HG03039 (cell line): ENCODE data around the gene BRF1.
"Not testable (repeated sequence)": the region's sequence is repeated elsewhere in the genome, so short reads cannot be mapped to it uniquely, and the experiment has no call there.

Experiments used
- ATAC-seq: cut with Tn5 transposase; IDR thresholded peaks from one replicate; pipeline ENCODE4 v1.9.1; 2021; ENCODE audit warnings: mild to moderate bottlenecking, moderate library complexity; ENCODE audit not compliant: unreplicated experiment

The BRF1 gene

DNA sequence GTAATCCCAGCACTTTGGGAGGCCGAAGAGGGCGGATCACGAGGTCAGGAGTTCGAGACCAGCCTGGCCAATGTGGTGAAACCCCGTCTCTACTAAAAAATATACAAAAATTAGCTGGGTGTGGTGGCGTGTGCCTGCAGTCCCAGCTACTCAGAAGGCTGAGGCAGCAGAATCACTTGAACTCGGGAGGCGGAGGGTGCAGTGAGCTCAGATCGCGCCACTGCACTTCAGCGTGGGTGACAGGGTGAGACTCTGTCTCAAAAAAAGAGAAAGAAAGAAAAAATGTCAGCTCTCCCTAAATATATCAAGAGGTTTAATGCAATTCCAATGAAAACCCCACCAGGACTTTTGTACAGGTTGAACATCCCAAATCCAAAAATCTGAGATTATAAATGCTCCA is 3.5 kb downstream of the BRF1 start:
- not testable (repeated sequence) for ATAC-seq

DNA sequence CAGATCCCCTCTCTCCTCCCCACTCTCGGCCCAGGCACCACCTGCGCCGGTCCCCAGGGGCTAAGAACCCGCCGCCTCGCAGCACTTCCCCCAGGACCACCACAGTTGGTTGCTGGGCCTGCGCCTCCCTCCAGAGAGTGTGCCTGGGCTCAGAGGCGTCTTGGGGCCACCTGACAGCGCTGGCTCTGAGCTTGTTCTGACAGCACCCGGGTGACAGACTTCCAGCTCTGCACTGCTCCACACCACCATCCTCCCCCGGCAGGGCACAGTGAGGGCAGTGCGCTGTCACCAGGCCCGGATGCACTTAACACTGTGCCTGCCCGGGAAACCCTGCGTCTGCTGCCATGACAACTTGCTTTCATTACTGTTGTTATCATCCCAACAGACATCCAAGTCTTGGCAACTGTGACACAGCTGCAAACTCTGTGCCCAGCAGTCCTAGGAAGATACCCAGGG is 6.6 kb downstream of the BRF1 start:
- ATAC-seq = no peak

DNA sequence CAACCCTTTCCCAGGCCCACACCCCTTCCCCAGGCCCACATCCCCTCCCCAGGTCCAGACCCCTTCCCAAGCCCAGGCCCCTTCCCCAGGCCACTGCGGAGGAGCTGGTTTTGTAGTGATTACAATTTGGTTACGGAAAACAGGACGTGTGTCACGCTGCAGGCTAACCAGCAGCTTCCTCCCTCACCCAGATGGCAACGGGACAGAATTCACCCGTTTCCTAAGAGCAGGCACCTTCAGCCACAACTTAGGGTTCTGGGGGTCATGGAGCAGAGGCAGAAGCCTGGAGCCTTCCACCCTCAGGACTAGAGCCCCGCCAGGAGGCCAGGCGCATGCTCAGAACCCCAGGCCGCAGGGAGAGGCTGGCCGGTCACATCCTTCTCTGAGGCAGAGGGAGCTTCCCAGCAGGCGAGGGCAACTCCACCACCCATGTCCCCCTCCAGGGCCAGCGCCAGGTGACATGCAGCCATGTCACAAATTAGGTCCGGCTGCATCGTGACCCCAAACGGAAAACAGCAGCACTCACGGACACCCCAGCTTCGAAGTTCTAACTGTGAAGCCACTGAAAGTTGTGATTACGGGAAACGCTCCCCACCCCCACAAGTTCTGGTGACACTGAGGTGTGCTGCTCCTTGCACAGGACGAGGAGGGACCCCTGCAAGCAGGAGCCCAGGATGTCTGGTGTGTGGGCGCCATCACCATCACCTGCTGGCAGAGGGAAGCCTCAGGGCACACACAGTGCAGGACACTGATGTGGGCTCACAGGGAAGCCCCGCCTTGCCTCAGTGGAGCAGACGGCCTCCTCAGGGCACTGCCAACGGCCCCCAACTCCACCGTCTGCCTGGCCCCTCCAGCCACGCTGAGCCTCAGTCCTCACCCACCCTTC is 7.7 kb downstream of the BRF1 start:
- no peak for ATAC-seq

DNA sequence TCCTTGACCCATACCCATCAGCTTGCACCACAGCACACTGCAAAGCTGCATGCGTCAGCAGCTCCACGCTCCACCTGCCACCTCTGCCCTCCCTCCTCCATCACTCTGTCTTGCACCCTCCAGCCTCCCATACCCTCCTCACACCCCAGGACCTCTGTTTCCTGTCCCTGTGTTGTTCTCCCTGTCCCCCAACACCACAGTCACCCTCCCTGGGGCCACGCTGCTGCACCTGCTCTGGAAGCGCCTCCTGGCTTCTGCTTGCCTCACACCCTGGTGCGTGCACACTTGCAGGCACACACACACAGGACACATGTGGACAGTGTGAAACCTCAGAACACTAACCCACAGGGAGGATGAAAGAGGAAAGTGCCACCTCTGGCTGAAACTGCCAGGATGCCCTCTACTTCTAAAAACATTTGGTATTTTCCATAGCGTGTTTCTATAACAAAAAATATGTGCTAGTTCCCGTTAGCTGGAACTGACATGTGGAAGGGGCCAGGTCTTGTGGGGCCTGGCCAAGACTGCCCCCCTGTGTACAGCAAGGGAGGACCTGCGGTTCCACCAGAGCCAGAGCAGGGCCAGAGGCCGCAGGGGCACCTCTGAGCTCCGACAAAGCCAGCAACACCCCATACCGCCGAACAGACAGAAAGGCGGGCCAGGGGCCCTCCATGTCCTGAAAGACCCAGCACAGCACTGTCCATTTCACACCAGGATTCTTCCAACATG is 10.0 kb downstream of the BRF1 start:
- no peak for ATAC-seq

DNA sequence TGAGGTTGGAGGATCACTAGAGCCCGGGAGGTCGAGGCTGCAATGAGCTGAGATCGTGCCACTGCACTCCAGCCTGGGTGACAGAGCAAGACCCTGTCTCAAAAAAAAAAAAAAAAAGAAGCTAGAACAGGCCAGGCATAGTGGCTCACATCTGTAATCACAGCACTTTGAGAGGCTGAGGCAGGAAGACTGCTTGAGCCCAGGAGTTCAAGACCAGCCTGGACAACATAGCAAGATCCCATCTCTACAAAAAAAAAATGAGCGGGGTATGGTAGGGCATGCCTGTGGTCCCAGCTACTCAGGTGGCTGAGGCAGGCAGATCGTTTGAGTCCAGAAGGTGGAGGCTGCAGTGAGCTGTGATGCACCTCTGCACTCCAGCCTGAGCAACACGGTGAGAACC is 11.9 kb downstream of the BRF1 start:
- not testable (repeated sequence) for ATAC-seq

DNA sequence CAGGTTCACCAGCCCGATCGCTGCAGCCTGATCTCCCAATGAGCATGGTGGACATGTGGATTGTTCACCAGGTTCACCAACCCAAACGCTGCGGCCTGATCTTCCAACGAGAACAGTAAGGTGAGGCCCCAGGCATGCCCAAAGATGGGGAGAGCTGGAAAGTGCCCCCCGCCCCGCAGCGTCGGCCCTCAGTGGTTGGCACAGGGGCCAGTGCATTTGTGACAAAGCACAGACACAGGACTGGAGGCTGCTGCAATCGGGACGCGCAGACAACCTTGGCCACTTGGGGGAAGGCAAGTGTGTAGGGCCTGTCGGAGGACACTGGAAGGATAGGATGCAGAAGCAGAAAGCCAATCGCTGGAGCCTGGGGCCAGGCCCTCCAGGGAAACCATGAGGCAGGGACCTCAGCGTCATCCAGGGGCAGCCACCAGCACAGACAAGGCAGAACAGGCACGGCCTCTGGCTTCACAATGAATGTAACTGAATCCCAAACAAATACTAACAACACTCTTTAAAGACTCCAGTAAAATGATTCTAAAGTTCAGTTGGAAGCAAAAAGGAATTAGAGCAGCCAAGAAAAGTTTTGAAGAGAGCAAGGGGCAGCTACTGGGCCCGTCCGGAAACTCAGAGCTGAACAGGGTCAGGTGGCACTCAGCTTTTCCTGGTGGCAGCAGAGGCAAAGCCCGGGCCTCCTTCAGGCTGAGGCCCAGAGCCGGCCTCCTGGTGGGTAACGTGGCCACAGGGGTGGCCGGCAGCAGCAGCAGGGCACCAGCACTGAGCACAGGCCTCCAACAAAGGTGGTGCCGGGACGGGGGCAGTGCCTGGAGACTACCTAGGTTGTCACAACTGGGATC is 13.3 kb downstream of the BRF1 start:
- ATAC-seq = no peak

DNA sequence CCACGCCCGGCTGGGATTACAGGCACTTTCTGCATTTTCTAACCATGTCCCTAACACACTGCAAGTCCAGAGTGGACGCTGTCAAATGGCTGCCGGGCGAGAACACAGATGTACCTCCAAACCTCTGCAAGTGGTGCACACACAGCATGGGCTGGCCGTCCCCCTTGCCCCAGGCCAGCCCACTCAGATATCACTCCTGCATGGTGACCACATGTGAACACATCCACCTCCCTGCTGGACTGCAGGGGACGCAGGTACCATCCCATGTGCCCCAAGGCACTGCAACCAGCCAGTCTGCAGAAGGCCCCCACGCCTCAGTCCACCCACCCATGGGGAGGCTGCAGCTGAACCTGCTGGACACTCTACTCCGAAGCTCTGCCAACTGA is 14.0 kb downstream of the BRF1 start:
- no peak for ATAC-seq

DNA sequence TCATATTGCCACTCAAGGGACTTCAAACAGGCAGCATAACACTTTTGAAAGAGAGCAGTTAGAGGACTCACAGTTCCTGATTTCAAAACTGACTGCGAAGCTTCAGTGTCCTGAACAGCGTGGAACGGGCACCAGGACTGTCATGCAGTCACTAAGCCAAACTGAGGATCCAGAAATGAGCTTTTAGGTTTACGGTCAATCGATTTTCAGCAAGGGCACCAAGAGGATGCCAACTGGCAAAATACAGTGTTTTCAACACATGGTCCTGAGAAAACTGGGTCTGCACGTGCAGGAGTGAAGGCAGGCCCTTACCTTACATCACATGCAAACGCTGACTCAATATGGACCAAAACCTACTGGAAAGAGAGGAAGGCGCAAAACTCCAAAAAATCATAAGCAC is 15.6 kb downstream of the BRF1 start:
- ATAC-seq = no peak

DNA sequence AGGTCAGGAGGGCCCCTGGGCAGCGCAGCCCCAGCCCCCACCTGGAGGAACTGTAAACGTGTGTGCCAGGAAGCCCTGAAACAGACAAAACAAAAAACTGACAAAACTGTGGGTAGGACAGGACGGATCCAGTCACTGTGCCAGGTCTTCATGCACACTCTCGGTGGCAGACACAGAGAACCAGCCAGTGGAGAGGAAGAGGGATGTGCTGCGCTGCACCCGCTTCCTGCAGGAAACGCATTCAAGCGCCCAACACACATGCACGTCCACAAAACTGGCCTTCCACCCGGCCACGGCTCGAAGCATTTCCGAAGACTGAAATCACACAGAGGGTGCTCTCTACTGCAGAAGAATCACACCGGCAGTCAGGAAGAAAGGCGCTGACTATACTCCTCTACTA is 16.9 kb downstream of the BRF1 start:
- no peak for ATAC-seq

DNA sequence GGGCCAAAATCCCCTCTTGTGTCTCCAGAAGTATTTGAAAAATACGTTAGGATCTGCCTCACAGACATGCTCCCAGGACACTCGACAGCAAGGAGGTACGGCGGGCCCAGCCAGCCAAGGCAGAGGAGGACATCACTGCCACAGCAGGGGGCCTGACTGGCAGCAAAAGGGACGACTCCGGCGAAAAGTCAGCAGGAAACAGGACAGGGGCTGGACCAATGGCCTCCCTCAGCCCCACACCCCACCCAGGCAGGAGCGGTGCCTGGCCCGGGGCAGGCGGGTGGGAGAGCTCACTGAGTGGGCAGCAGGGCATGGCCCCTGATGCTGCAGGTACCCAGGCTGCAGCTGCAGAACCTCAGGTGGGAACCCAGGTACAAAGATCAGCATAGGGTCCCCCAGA is 17.8 kb downstream of the BRF1 start:
- ATAC-seq = no peak

DNA sequence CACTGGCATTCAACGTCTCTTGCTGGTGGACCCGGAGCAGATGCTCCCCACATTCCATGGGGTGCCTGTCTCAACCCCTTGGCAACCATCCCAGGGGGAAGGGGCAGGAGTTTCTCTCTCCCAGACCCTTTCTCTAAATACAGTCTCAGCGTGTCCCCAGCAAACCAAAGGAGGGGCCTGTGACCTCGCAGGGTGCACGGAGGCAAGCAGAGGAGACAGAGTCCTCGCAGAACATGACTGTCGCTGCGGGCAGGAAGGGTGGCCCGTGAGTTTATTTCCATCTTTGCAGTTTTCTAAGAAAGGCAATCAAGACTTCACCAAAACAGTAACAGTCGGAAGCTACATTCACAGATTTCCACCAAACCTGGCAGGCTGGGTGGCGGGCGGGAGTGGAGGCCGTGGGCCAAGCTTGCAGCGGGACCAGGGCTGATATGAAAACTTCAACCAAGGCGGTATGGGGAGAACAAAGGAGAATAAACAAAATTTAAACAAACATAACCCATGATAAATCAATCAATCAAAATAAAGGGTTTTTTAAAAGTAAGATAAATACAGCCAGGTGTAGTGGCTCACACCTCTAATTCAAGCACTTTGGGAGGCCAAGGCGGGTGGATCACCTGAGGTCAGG is 18.6 kb downstream of the BRF1 start:
- no peak for ATAC-seq

DNA sequence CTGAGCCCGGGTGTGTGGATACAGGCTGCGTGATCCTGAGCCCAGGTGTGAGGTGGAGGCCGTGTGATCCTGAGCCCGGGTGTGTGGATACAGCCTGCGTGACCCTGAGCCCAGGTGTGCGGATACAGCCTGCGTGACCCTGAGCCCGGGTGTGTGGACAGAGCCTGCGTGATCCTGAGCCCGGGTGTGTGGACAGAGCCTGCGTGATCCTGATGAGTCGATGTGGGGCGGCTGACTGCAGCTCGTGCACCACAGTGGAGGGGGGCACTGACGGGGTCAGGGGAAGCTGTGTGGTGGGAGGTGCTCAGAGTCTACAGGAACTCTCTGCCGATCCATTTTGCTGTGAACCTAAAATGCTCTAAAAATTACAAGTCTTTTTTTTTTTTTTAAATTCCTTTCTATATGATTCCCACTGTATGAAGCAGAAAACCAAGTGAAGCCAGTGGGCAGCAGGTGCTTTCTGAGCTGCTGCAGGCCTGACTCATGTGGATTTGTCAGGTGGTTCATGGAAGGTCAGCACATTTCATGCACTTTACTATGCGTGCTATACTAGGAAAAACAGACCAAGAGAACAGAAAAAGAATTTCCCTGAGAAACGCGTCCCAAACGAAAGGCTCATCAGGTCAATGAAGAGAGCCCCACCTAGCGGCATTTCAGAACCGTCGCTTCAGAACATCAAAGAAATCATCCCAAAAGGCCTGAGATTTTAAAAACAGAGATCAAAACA is 19.3 kb downstream of the BRF1 start:
- ATAC-seq = no peak

DNA sequence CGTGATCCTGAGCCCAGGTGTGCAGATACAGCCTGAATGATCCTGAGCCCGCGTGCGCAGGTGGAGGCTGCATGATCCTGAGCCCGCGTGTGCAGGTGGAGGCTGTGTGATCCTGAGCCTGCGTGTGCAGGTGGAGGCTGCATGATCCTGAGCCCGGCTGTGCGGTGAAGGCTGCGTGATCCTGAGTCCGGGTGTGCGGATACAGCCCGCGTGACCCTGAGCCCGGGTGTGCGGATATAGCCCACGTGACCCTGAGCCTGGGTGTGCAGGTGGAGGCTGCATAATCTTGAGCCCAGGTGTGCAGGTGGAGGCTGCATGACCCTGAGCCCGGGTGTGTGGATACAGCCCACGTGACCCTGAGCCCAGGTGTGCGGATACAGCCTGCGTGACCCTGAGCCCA is 20.3 kb downstream of the BRF1 start:
- ATAC-seq = no peak

DNA sequence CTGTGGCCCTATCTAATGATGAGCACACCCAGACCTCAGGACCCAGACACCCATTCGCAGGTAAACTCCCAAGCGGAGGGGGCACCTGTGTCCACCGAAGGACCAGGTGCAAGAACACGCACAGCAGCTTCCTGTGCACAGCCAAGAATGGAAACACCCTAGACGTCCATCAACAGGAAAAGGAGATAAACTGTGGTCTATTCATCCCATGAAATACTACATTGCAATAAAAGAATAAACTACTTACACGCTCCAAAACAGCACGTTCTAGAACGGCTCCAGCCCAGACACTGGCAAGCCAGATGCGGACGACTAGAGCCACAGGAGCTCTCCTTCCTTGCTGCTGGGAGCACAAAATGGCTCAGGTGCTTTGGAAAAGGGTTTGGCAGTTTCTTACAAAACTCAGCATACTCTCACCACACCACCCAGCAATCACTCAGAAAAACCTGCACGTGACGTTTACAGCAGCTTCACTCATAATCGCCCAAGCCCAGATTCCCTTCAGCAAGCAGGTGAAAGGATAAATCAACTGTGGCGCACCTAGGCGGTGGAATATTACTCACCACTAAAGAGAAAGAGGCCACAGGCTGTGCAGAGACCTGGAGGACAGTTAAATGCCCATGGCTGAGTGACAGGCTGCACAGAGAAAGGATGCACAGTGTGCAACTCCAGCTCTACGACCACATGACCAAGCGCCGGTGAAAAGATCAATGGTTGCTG is 21.0 kb downstream of the BRF1 start:
- no peak for ATAC-seq

DNA sequence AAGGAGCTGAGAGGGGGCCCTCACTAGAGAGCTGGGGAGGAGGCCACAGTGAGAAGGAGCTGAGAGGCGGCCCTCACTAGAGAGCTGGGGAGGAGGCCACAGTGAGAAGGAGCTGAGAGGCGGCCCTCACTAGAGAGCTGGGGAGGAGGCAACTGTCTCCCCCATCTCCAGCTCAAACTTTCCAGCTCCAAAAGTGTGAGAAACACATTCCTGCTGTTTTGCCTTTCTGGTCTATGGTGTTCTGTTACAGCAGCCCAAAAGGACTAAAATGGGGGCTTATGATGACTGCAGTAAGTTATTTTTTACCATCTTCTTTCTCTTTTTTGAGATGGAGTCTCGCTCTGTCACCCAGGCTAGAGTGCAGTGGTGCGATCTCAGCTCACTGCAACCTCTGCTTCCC is 23.4 kb downstream of the BRF1 start:
- ATAC-seq = not testable (repeated sequence)

DNA sequence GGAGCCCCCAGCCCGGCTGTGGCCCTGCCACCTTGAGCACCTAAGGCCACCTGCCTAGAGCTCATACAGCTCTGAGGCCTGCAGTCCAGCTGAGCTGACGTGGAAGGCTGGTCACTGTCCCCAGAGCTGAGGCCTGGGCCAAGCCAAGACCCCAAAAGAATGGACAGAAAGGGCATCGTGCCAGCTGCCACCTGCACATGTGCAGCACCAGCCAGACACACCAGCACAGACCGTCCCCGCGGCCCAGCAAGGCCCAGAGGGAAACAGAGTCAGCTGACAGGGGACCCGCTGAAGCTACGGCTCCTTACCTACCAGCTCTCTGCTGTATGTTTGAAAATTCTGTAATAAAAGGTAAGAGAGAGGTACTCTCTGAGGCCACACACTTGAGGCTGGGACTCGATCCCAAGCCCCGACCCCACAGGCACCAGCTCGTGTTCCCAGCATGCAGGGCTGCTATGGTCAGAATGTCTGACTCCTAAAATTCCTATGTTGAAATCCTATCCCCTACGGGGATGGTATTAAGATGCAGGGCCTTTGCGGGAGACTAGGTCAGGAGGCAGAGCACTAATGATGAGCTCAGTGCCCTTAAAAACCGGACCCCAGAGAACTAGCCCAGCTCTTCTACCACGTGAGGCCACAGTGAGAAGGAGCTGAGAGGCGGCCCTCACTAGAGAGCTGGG is 25.4 kb downstream of the BRF1 start:
- no peak for ATAC-seq

DNA sequence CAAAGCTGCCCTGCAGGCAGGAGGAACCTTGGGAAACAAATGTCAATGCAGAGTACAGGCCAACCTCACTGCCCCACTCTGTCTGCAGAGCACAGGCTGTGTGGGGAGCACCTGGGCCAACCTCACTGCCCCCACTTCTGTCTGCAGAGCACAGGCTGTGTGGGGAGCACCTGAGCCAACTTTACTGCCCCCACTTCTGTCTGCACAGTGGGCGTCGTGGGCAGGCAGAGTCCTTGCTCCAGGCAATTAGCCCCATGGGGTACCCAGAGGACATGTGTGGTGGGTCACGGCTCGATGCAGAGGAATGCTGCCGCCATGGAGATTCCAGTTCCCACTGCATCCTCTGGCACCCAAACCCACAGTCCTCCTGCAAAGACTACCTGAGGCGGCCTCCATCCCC is 26.2 kb downstream of the BRF1 start:
- no peak for ATAC-seq

DNA sequence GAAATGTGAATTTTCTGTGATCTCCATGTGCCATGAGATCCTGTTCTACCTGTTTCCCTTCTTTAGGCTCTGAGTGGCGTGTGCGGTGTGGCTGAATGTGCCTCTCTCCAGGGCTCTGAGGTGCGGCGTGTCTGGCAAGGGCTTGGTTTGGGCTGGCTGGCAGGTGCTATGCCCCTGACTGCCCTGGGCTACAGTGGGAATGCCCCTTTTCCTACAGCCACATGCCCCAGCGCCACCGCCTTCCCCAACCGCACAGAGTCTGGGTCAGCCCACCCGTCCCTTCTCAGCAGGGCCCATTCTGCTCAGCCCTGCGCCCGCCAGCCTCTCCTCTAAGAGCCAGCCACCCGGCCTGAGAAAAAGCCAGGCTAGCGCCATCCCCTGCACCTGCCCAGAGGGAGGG is 27.7 kb downstream of the BRF1 start:
- ATAC-seq = no peak

DNA sequence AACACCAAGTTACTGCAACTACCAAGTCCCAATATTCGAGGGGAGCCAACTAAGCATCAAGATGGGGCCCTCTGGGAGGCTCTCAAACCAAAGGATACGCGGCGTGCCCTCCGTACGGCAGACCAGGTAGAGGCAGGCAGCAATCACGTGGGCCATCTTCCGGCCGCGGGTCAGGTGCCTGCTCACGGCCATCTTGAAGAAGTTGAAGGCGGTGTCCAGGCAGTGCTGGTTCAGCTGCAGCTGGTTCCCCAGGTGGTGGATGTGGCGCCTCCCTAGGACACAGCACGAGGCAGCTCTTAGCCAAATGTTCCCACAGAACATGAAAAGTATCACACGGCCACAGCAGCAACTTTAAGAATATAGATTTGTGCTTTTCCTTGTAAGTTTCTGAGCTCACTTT is 28.2 kb downstream of the BRF1 start:
- ATAC-seq = no peak
